ENCODE results near the gene DMRT1. TPM values are rescaled to one million over a fixed set of nuclear protein-coding genes. Genes with fewer than 3 reads are reported as not detected.

The DMRT1 gene
- total RNA-seq, 1 donor from 2014 or later, result not detected

DNA sequence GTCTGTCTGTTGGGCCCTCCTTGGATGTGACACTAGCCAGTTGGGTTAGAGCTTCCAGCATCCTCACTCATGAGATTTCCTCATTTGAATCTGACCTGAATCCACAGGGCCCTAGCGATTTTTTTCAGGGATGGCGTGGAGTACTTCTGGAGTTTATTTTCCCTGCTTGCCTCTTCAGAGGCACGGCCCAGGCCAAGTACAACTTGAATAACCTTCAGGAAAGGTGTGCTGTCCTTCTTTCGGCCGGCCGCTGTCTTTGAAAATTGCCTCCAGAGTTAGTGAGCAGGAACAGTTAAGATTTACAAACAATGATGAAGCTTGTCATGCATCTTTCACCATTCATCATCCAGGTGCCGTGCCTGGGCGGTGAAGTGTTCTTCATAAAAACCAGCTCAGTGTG lies 85.5 kb downstream of the DMRT1 start:
- Mint-ChIP-seq H3K27me3 (ENCODE audit: unreplicated experiment) (no peaks in the 10 kb centered on the region), H3K4me1 (ENCODE audit: unreplicated experiment) (peaks cover 8% of the 10 kb centered on the region)
- no peak for DNase-seq (ENCODE audit: low spot score)

DNA sequence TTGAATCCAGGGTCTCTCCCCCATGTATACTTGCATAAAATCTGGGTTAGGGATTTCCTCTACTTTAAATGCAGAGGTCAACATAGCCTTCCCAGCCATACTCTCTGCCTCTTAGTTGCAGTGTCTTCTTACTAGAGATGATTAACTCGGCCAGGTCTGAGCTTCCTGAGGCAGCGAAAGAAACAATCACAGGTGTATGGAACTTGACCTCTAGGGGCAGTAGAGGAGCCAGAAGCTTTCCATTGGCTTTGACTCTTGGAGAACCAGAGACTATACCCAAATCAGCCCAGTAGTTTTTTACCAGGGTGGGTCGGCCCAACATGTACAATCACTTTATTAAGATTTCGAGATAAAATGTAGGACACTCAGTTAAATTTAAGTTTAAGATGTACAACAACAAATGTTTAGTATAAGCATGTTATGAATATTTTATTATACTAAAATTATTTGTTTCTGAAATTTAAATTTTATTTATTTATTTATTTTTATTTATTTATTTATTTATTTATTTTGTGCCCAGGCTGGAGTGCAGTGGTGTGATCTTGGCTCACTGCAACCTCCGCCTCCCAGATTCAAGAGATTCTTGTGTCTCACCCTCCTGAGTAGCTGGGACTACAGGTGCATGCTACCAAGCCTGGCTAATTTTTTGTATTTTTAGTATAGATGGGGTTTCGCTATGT lies 87.0 kb downstream of the DMRT1 start:
- peaks cover 8% of the 10 kb centered on the region for H3K4me1 Mint-ChIP-seq (ENCODE audit: unreplicated experiment)
- H3K27ac Mint-ChIP-seq (ENCODE audit: unreplicated experiment), result no peak overlapping the region
- H3K27me3 Mint-ChIP-seq (ENCODE audit: unreplicated experiment), result no peaks in the 10 kb centered on the region
- TF ChIP-seq, protein P1, sequence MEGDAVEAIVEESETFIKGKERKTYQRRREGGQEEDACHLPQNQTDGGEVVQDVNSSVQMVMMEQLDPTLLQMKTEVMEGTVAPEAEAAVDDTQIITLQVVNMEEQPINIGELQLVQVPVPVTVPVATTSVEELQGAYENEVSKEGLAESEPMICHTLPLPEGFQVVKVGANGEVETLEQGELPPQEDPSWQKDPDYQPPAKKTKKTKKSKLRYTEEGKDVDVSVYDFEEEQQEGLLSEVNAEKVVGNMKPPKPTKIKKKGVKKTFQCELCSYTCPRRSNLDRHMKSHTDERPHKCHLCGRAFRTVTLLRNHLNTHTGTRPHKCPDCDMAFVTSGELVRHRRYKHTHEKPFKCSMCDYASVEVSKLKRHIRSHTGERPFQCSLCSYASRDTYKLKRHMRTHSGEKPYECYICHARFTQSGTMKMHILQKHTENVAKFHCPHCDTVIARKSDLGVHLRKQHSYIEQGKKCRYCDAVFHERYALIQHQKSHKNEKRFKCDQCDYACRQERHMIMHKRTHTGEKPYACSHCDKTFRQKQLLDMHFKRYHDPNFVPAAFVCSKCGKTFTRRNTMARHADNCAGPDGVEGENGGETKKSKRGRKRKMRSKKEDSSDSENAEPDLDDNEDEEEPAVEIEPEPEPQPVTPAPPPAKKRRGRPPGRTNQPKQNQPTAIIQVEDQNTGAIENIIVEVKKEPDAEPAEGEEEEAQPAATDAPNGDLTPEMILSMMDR (IDR thresholded peaks at IDR 0.05; ENCODE audit: unreplicated experiment), result peak; percentile 69
- no peaks in the 10 kb centered on the region for H3K9me3 Mint-ChIP-seq (ENCODE audit: unreplicated experiment)
- DNase-seq (ENCODE audit: low spot score), result peak; percentile 56
- H3K36me3 Mint-ChIP-seq (ENCODE audit: low read depth, unreplicated experiment), result no peaks in the 10 kb centered on the region
- no peak overlapping the region for H3K4me3 Mint-ChIP-seq (ENCODE audit: unreplicated experiment)

More for the DNA sequence above, 85.5 kb downstream of the DMRT1 start:
- no peaks in the 10 kb centered on the region for H3K36me3 Mint-ChIP-seq (ENCODE audit: low read depth, unreplicated experiment)
- no peaks in the 10 kb centered on the region for H3K9me3 Mint-ChIP-seq (ENCODE audit: unreplicated experiment)
- H3K4me3 Mint-ChIP-seq (ENCODE audit: unreplicated experiment), result no peak overlapping the region
- TF ChIP-seq, protein P1 (IDR thresholded peaks at IDR 0.05; ENCODE audit: unreplicated experiment), result no peak
- no peak overlapping the region for H3K27ac Mint-ChIP-seq (ENCODE audit: unreplicated experiment)

DNA sequence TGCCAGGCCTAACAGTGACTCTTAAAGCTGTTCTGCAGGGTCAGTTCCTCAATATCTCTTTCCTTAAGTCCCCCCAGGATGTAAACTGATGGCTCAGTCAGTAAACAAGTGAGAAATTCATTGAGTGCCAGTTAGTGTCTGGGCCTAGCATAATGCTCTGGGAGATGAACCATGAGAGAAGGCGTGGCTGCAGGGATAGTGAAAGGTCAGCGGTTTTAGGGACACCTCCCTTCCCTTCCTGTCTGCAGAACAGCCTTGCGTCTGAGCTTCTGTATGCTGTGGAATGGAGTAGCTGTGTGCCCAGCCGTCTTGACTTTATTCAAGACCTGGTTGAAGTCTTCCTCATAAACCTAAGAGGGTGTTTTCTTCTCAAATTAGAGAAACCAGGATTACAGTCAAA lies 88.2 kb downstream of the DMRT1 start:
- TF ChIP-seq, protein P1 (IDR thresholded peaks at IDR 0.05; ENCODE audit: unreplicated experiment), result no peak
- Mint-ChIP-seq H3K27me3 (ENCODE audit: unreplicated experiment) (no peaks in the 10 kb centered on the region), H3K4me1 (ENCODE audit: unreplicated experiment) (peaks cover 8% of the 10 kb centered on the region), H3K27ac (ENCODE audit: unreplicated experiment) (no peak overlapping the region), H3K9me3 (ENCODE audit: unreplicated experiment) (no peaks in the 10 kb centered on the region), H3K4me3 (ENCODE audit: unreplicated experiment) (no peak overlapping the region), H3K36me3 (ENCODE audit: low read depth, unreplicated experiment) (no peaks in the 10 kb centered on the region)
- DNase-seq (ENCODE audit: low spot score), result no peak

DNA sequence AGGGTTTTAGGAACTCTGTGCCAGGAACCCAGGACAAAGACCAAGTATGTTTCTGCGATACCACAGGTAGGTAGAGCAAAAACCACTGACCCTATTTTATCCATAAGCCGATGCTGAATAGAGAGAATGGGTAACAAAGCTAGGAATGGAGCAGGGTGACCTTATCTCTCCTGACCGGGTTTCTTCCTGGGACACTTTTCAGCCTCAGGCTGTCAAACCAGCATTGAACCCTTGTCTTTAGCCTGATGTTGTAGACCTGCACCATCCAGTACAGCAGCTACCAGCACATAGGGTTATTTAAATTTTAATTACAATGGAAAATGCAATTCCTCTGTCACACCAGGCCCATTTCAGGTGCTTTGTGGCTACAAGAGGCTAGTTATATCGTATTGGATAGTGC lies 91.9 kb downstream of the DMRT1 start:
- Mint-ChIP-seq H3K27ac (ENCODE audit: unreplicated experiment) (no peak overlapping the region), H3K9me3 (ENCODE audit: unreplicated experiment) (no peaks in the 10 kb centered on the region), H3K4me1 (ENCODE audit: unreplicated experiment) (no peaks in the 10 kb centered on the region), H3K4me3 (ENCODE audit: unreplicated experiment) (no peak overlapping the region), H3K36me3 (ENCODE audit: low read depth, unreplicated experiment) (no peaks in the 10 kb centered on the region), H3K27me3 (ENCODE audit: unreplicated experiment) (no peaks in the 10 kb centered on the region)
- TF ChIP-seq, protein P1 (IDR thresholded peaks at IDR 0.05; ENCODE audit: unreplicated experiment), result no peak
- DNase-seq (ENCODE audit: low spot score), result no peak

DNA sequence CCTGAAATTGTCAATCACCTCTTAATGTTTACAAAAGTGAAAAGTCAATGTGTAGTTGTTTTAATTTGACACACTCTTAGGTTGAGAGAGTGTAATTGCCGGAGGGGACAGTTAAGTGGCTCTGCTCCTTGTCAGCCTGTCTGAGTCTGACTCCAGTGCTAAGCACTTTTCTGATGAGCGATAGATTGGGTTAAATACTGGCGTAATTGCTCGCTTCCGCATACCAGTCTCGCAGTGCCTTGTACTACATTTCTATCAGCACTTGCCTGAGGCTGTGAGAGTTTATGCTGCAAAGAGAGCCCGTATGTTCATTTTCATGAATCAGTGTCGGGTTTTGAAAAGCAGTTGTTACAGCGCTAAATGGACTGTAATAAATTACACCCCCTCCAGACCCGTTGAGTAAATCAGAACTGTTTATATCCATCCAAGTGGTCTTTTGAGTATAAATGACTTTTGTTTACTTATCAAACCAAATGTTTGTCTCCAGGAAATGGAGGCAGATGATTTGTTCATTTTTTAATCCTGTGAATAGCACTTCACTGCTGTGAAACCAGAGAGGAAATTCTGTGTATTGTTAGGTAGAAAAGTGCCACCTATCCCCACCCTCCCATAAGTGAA lies 94.0 kb downstream of the DMRT1 start:
- H3K27me3 Mint-ChIP-seq (ENCODE audit: unreplicated experiment), result no peaks in the 10 kb centered on the region
- H3K4me3 Mint-ChIP-seq (ENCODE audit: unreplicated experiment), result no peak overlapping the region
- peaks cover 8% of the 10 kb centered on the region for H3K9me3 Mint-ChIP-seq (ENCODE audit: unreplicated experiment)
- TF ChIP-seq, protein P1 (IDR thresholded peaks at IDR 0.05; ENCODE audit: unreplicated experiment), result no peak
- H3K36me3 Mint-ChIP-seq (ENCODE audit: low read depth, unreplicated experiment), result no peaks in the 10 kb centered on the region
- no peak overlapping the region for H3K27ac Mint-ChIP-seq (ENCODE audit: unreplicated experiment)
- no peaks in the 10 kb centered on the region for H3K4me1 Mint-ChIP-seq (ENCODE audit: unreplicated experiment)
- DNase-seq (ENCODE audit: low spot score), result no peak
